H1 (cell line): Measurements from ENCODE around the gene RBM38. TPM values are rescaled to one million over a fixed set of nuclear protein-coding genes. Genes with fewer than 3 reads are reported as not detected.

Experiments
- CTCF ChIA-PET: fragments of 300-600 bp; sonication (Branson Sonifier 250); formaldehyde crosslinking; loops from one replicate; lab custom pipeline; 2021; ENCODE audit not compliant: partially characterized antibody; lab: Charles Lee
- POLR2A ChIA-PET: fragments of 300-600 bp; sonication (Branson Sonifier 250); formaldehyde crosslinking; loops from one replicate; lab custom pipeline; 2021; ENCODE audit warnings: inconsistent platforms; ENCODE audit not compliant: partially characterized antibody; lab: Charles Lee
- DNase-seq, 2 experiments: peaks; one replicate each; pipeline versions ENCODE4 v3.0.0 to v3.0.0-alpha.2; 2010 to 2022; ENCODE audit warnings: low spot score in 2 of 2, low read depth in 1 of 2, mixed read lengths in 1 of 2
- FAIRE-seq: peaks from 2 replicates; lab custom pipeline; 2011; peaks lifted over from hg19 to GRCh38; lab: Jason Lieb, UNC
- H2AFZ ChIP-seq: 2 replicates; pipeline ENCODE4 v1.8.1; 2012; ENCODE audit warnings: low read length, inconsistent platforms
- H2AK5ac ChIP-seq: 2 replicates; pipeline ENCODE4 v1.6.1; 2013; ENCODE audit warnings: low read depth, low read length
- H2BK120ac ChIP-seq: replicated peaks from 2 replicates; pipeline ENCODE3; 2013; ENCODE audit warnings: low read depth, low read length, inconsistent platforms
- H2BK12ac ChIP-seq: 2 replicates; pipeline ENCODE4 v1.6.1; 2013; ENCODE audit warnings: low read depth, low read length
- H2BK15ac ChIP-seq: 2 replicates; pipeline ENCODE4 v1.6.1; 2013; ENCODE audit warnings: low read length
- H2BK20ac ChIP-seq: 2 replicates; pipeline ENCODE4 v1.6.1; 2013; ENCODE audit warnings: low read length
- H2BK5ac ChIP-seq: 2 replicates; pipeline ENCODE4 v1.6.1; 2013; ENCODE audit warnings: low read depth, low read length
- H3K14ac ChIP-seq: 2 replicates; pipeline ENCODE4 v1.6.1; 2013; ENCODE audit warnings: inconsistent platforms; ENCODE audit not compliant: insufficient read length
- H3K18ac ChIP-seq: 2 replicates; pipeline ENCODE4 v1.6.1; 2013; ENCODE audit warnings: low read length; ENCODE audit errors: extremely low read depth
- H3K23ac ChIP-seq: 2 replicates; pipeline ENCODE4 v1.6.1; 2013; ENCODE audit warnings: inconsistent platforms; ENCODE audit not compliant: insufficient read length
- H3K23me2 ChIP-seq: 2 replicates; pipeline ENCODE4 v1.6.1; 2013; ENCODE audit warnings: low read depth, low read length
- H3K27ac ChIP-seq: 2 replicates; pipeline ENCODE4 v1.6.1; 2011; ENCODE audit warnings: low read depth, low read length, inconsistent platforms
- H3K27me3 ChIP-seq, 4 experiments: replicated peaks in 1 of 4; 1 replicate in 1 of 4; 2 replicates in 3 of 4; pipeline versions ENCODE4 v1.6.1 to v1.8.1; 2011 to 2013; ENCODE audit warnings: low read length in 3 of 4, mild to moderate bottlenecking in 3 of 4, inconsistent platforms in 2 of 4, mixed read lengths in 2 of 4, moderate library complexity in 1 of 4; ENCODE audit not compliant: control insufficient read depth in 3 of 4, insufficient read depth in 3 of 4; ENCODE audit errors: extremely low read depth in 1 of 4
- H3K36me3 ChIP-seq, 4 experiments: 2 replicates each; pipeline versions ENCODE4 v1.6.1 to v1.8.1; 2011 to 2013; ENCODE audit warnings: mild to moderate bottlenecking in 4 of 4, low read length in 3 of 4, moderate library complexity in 2 of 4, control low read depth in 1 of 4, inconsistent platforms in 1 of 4; ENCODE audit not compliant: insufficient read depth in 4 of 4, control insufficient read depth in 2 of 4
- H3K4ac ChIP-seq: replicated peaks from 2 replicates; pipeline ENCODE3; 2013; ENCODE audit warnings: low read length, low read depth, mixed read lengths, inconsistent platforms; ENCODE audit not compliant: insufficient read length
- H3K4me1 ChIP-seq, 4 experiments: replicated peaks in 1 of 4; 1 replicate in 1 of 4; 2 replicates in 3 of 4; pipeline versions ENCODE4 v1.6.1 to v1.8.1; 2011 to 2013; ENCODE audit warnings: low read length in 3 of 4, inconsistent platforms in 2 of 4, mixed read lengths in 1 of 4; ENCODE audit not compliant: insufficient read depth in 4 of 4, control insufficient read depth in 3 of 4
- H3K4me2 ChIP-seq, 2 experiments: 2 replicates each; pipeline versions ENCODE4 v1.6.1 to v1.8.1; 2011 to 2013; ENCODE audit warnings: low read depth in 2 of 2, low read length in 2 of 2, control low read depth in 1 of 2, inconsistent platforms in 1 of 2, mild to moderate bottlenecking in 1 of 2; ENCODE audit not compliant: insufficient read depth in 1 of 2
- H3K4me3 ChIP-seq, 4 experiments: fragments of 200-600, 300-600 bp in 1 of 4; sonication (generic), shearing (Covaris generic), sonication (Bioruptor Twin) in 1 of 4; 2 replicates each; pipeline versions ENCODE4 v1.5.1 to v1.8.1; 2011 to 2016; ENCODE audit warnings: low read length in 4 of 4, low read depth in 3 of 4, control low read depth in 2 of 4, inconsistent platforms in 2 of 4, mild to moderate bottlenecking in 2 of 4, mixed read lengths in 1 of 4, moderate library complexity in 1 of 4; ENCODE audit not compliant: insufficient read depth in 2 of 4; ENCODE audit errors: extremely low read depth in 1 of 4
- H3K56ac ChIP-seq: replicated peaks from 2 replicates; pipeline ENCODE3; 2013; ENCODE audit warnings: low read depth, mild to moderate bottlenecking, mixed read lengths, low read length, inconsistent platforms; ENCODE audit not compliant: insufficient read length
- H3K79me1 ChIP-seq: 2 replicates; pipeline ENCODE4 v1.6.1; 2013; ENCODE audit warnings: low read depth, low read length, control low read depth
- H3K79me2 ChIP-seq, 2 experiments: 2 replicates each; pipeline versions ENCODE4 v1.6.1 to v1.8.1; 2012 to 2013; ENCODE audit warnings: low read length in 2 of 2, mild to moderate bottlenecking in 2 of 2, inconsistent platforms in 1 of 2; ENCODE audit not compliant: insufficient read depth in 2 of 2, control insufficient read depth in 1 of 2
- H3K9ac ChIP-seq, 4 experiments: replicated peaks in 1 of 4; 1 replicate in 1 of 4; 2 replicates in 3 of 4; pipeline versions ENCODE4 v1.6.1 to v1.8.1; 2011 to 2013; ENCODE audit warnings: low read depth in 3 of 4, low read length in 3 of 4, control low read depth in 2 of 4, mild to moderate bottlenecking in 2 of 4, moderate library complexity in 2 of 4, inconsistent platforms in 1 of 4; ENCODE audit errors: extremely low read depth in 1 of 4
- H3K9me3 ChIP-seq, 2 experiments: 2 replicates each; pipeline versions ENCODE4 v1.6.1 to v1.8.1; 2012 to 2013; ENCODE audit warnings: mild to moderate bottlenecking in 2 of 2, moderate library complexity in 2 of 2, control low read depth in 1 of 2, inconsistent platforms in 1 of 2, low read depth in 1 of 2, low read length in 1 of 2, mixed read lengths in 1 of 2; ENCODE audit not compliant: insufficient read depth in 2 of 2
- H4K20me1 ChIP-seq, 2 experiments: replicated peaks in 1 of 2; 2 replicates each; pipeline versions ENCODE3 to v1.8.1; 2011 to 2013; ENCODE audit warnings: inconsistent platforms in 2 of 2, low read length in 2 of 2, mild to moderate bottlenecking in 1 of 2; ENCODE audit not compliant: insufficient read depth in 2 of 2, control insufficient read depth in 1 of 2
- H4K5ac ChIP-seq: 2 replicates; pipeline ENCODE4 v1.6.1; 2013; ENCODE audit warnings: low read length, low read depth, mixed read lengths, inconsistent platforms; ENCODE audit not compliant: insufficient read length
- H4K8ac ChIP-seq: 2 replicates; pipeline ENCODE4 v1.8.0; 2013; ENCODE audit warnings: mild to moderate bottlenecking, moderate library complexity, low read length, inconsistent platforms; ENCODE audit not compliant: insufficient read depth; ENCODE audit errors: extremely low read depth
- H4K91ac ChIP-seq: replicated peaks from 2 replicates; pipeline ENCODE3; 2013; ENCODE audit warnings: low read length, mixed read lengths, inconsistent platforms; ENCODE audit not compliant: insufficient read length
- BACH1 ChIP-seq: IDR thresholded peaks from 2 replicates; pipeline ENCODE4 v1.6.1; 2012; ENCODE audit warnings: low read length, improper control_type of control experiment
- BRCA1 ChIP-seq: IDR thresholded peaks from 2 replicates; pipeline ENCODE4 v1.6.1; 2012; ENCODE audit warnings: low read depth, low read length, improper control_type of control experiment
- HDAC6 ChIP-seq: IDR thresholded peaks from one replicate; pipeline ENCODE4 v1.7.1; 2012; ENCODE audit warnings: low read depth, mild to moderate bottlenecking, inconsistent platforms, low read length, moderate library complexity
- JUN ChIP-seq: IDR thresholded peaks from 2 replicates; pipeline ENCODE4 v1.6.1; 2011; ENCODE audit warnings: low read depth, mild to moderate bottlenecking, improper control_type of control experiment, low read length
- NRF1 ChIP-seq: IDR thresholded peaks from 2 replicates; pipeline ENCODE4 v1.6.1; 2011; ENCODE audit warnings: mild to moderate bottlenecking, low read depth, low read length, improper control_type of control experiment
- SAP30 ChIP-seq: fragments of 300-600 bp; sonication (generic); IDR thresholded peaks from 2 replicates; pipeline ENCODE4 v1.7.1; 2012; ENCODE audit warnings: low read length, moderate library complexity, mild to moderate bottlenecking, inconsistent platforms; ENCODE audit not compliant: insufficient read depth, insufficient replicate concordance
- SIRT6 ChIP-seq: IDR thresholded peaks from one replicate; pipeline ENCODE4 v1.7.1; 2012; ENCODE audit warnings: low read length, inconsistent platforms
- TCF12 ChIP-seq: IDR thresholded peaks from 2 replicates; pipeline ENCODE4 v1.6.1; 2011; ENCODE audit warnings: low read depth, mild to moderate bottlenecking, low read length
- USF2 ChIP-seq: IDR thresholded peaks from 2 replicates; pipeline ENCODE4 v1.6.1; 2011; ENCODE audit warnings: low read length, improper control_type of control experiment
- ZNF274 ChIP-seq: IDR thresholded peaks from 2 replicates; pipeline ENCODE4 v1.7.0; 2012; ENCODE audit warnings: low read length, borderline replicate concordance; ENCODE audit errors: extremely low read depth
- WGBS, 2 experiments: shearing (Covaris generic) in 1 of 2; methylation state at CpG; one replicate each; pipeline versions ENCODE4 v1.1.6 to v1.1.7; 2013 to 2015; ENCODE audit warnings: low lambda C conversion rate in 2 of 2, mixed read lengths in 2 of 2, inconsistent platforms in 1 of 2, low coverage in 1 of 2, missing lambda C conversion rate in 1 of 2; ENCODE audit not compliant: insufficient replicate concordance in 2 of 2, insufficient coverage in 1 of 2, insufficient read length in 1 of 2; ENCODE audit errors: extremely low coverage in 1 of 2, missing lambda C conversion rate in 1 of 2; 5-methylcytosine and 5-hydroxymethylcytosine counted together
- polyA plus RNA-seq, 7 experiments: library from polyadenylated mRNA; depleted of rRNA in 3 of 7; stranded (reverse) in 5 of 7; unstranded in 2 of 7; fragments of >200 nt in 5 of 7; fragments of 200-250 nt in 2 of 7; gene quantifications; 1 replicate in 5 of 7; 2 replicates in 1 of 7; 4 replicates in 1 of 7; pipeline versions ENCODE4 v1.2.1 to v1.2.3, GENCODE V29; 2011 to 2013; ENCODE audit warnings: missing spikeins in 2 of 7, mixed read lengths in 2 of 7
- total RNA-seq: library from RNA; stranded (reverse); fragmentation: NEBNext Ultra II Directional; extraction: Animal tissue kit (Norgen Biotek cat#: 25700); gene quantifications from 2 replicates; pipeline ENCODE4 v1.2.1, GENCODE V29; 2021
- TF ChIP-seq, protein P1 (sequence below): IDR thresholded peaks from 2 replicates; pipeline ENCODE4 v1.6.1; 2011; ENCODE audit warnings: low read depth, mild to moderate bottlenecking, low read length; ENCODE audit not compliant: insufficient read depth

Gene RBM38
- total and polyA plus RNA-seq, 2 of the 8 experiments (the other 6 are each of a cell fraction or from before 2014, with no cell fraction given): 57.7 to 109 TPM

- Histone ChIP-seq H3K56ac (no peak overlapping the region), H3K4me3 (no peak overlapping the region), H3K4me1 (no peaks in the 10 kb centered on the region), H2BK120ac (no peak overlapping the region), H2AFZ (no peak overlapping the region), H4K8ac (peak overlapping the region; percentile 46; the same call in 1 of the 2 replicates), H2AK5ac (no peak overlapping the region), H4K91ac (peak overlapping the region; percentile 17), H4K20me1 (no peaks in the 10 kb centered on the region), H2BK15ac (no peak overlapping the region), H3K79me1 (no peaks in the 10 kb centered on the region), H3K27me3 (no peaks in the 10 kb centered on the region), H2BK12ac (no peak overlapping the region), H3K4me2 (no peak overlapping the region), H3K23ac (no peak overlapping the region), H3K27ac (no peak overlapping the region; the same call in 1 of the 2 replicates), H3K9me3 (no peaks in the 10 kb centered on the region), H3K36me3 (no peaks in the 10 kb centered on the region), H3K23me2 (peaks cover 5% of the 10 kb centered on the region; the same call in 1 of the 2 replicates), H3K4ac (peak overlapping the region; percentile 51), H3K79me2 (no peaks in the 10 kb centered on the region), H2BK20ac (no peak overlapping the region), H4K5ac (no peak overlapping the region), H3K18ac (no peak overlapping the region), H3K9ac (no peak overlapping the region), H3K14ac (no peak overlapping the region), H2BK5ac (no peak overlapping the region)
- DNase-seq: no peak
- WGBS, 2 experiments: 85% methylated on average over 15 of the region's 15 CpGs; no CpG with 5 or more reads in 1 of the 2 experiments
- FAIRE-seq: no peak
- ChIA-PET CTCF (interaction anchor here (0.6 to 1.8 kb wide), 7 partner anchors 13 to 292 kb away, joined by 3 to 6 read pairs (median 4); no protein-coding TSS in a partner anchor), POLR2A (interaction anchor here (0.8 to 1.3 kb wide), 2 partner anchors 8 to 11 kb away, joined by 4 read pairs; no protein-coding TSS in a partner anchor)
- no peak for TF ChIP-seq BACH1
- TF ChIP-seq, protein P1, sequence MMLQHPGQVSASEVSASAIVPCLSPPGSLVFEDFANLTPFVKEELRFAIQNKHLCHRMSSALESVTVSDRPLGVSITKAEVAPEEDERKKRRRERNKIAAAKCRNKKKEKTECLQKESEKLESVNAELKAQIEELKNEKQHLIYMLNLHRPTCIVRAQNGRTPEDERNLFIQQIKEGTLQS: no peak
- TF ChIP-seq BRCA1: no peak
- no peak for TF ChIP-seq SAP30
- TF ChIP-seq JUN: no peak
- no peak for TF ChIP-seq TCF12
- TF ChIP-seq USF2: no peak
- TF ChIP-seq ZNF274: no peak
- TF ChIP-seq NRF1: no peak
- no peak for TF ChIP-seq HDAC6
- no peak for TF ChIP-seq SIRT6
Observed at GRCh38 chr20:57416296-57417022, 25.3 kb downstream of the RBM38 start.
